K562 (cell line): ENCODE data around the gene SNRNP70. TPM values are rescaled to one million over a fixed set of nuclear protein-coding genes. Genes with fewer than 3 reads are reported as not detected.

Source experiments
- ADNP ChIP-seq: fragments of 200-800 bp; sonication (Bioruptor generic); IDR thresholded peaks from 2 replicates; pipeline ENCODE4 v1.6.1; 2016; ENCODE audit warnings: missing genetic modification characterization, missing compliant biosample characterization
- BACH1 ChIP-seq: fragments of 200-800 bp; sonication (Bioruptor generic); IDR thresholded peaks from 2 replicates; pipeline ENCODE4 v1.6.1; 2016; ENCODE audit warnings: missing genetic modification characterization, missing compliant biosample characterization
- CHD1 ChIP-seq: fragments of 200-600 bp; sonication (generic); IDR thresholded peaks from one replicate; pipeline ENCODE4 v1.6.1; 2012; ENCODE audit warnings: mild to moderate bottlenecking, moderate library complexity, low read length, inconsistent platforms
- EP300 ChIP-seq: IDR thresholded peaks from 2 replicates; pipeline ENCODE4 v1.6.1; 2012; ENCODE audit warnings: low read length, improper control_type of control experiment
- ERF ChIP-seq: fragments of 450-650 bp; formaldehyde crosslinking; IDR thresholded peaks from 2 replicates; pipeline ENCODE4 v1.4.0; 2020; ENCODE audit warnings: mild to moderate bottlenecking, mixed read lengths
- HNRNPLL ChIP-seq: fragments of 200-400 bp; formaldehyde crosslinking; IDR thresholded peaks from 2 replicates; pipeline ENCODE4 v1.6.1; 2017; ENCODE audit warnings: low read length, low read depth, mild to moderate bottlenecking; ENCODE audit not compliant: poor library complexity, severe bottlenecking
- KAT8 ChIP-seq: fragments of 450-650 bp; IDR thresholded peaks from 2 replicates; pipeline ENCODE4 v1.6.1; 2016; ENCODE audit warnings: low read depth, mild to moderate bottlenecking
- MCM3 ChIP-seq: fragments of 450-650 bp; IDR thresholded peaks from 2 replicates; pipeline ENCODE4 v1.6.1; 2016
- MIER1 ChIP-seq: fragments of 450-650 bp; IDR thresholded peaks from 2 replicates; pipeline ENCODE4 v1.6.1; 2016; ENCODE audit warnings: antibody characterized with exemption, mild to moderate bottlenecking, low read depth
- MTA2 ChIP-seq: fragments of 450-650 bp; IDR thresholded peaks from 2 replicates; pipeline ENCODE4 v1.6.1; 2016; ENCODE audit warnings: low read depth
- MYC ChIP-seq, 2 experiments: fragments of 250-450 bp in 1 of 2; sonication (Bioruptor Pico) in 1 of 2; IDR thresholded peaks; 2 replicates each; pipeline versions ENCODE4 v1.5.1 to v1.6.1; 2012 to 2021; ENCODE audit warnings: low read depth in 2 of 2, borderline replicate concordance in 1 of 2, improper control_type of control experiment in 1 of 2, low read length in 1 of 2, mild to moderate bottlenecking in 1 of 2, moderate library complexity in 1 of 2
- NONO ChIP-seq, 2 experiments: fragments of 200-400 bp in 1 of 2; fragments of 450-650 bp in 1 of 2; formaldehyde crosslinking in 1 of 2; IDR thresholded peaks; 2 replicates each; pipeline ENCODE4 v1.6.1; 2017; ENCODE audit warnings: low read depth in 2 of 2, mild to moderate bottlenecking in 2 of 2, moderate library complexity in 2 of 2, low read length in 1 of 2
- NR2C2 ChIP-seq, 2 experiments: fragments of 200-800 bp in 1 of 2; sonication (Bioruptor generic) in 1 of 2; sonication (generic) in 1 of 2; formaldehyde crosslinking in 1 of 2; IDR thresholded peaks; 2 replicates each; pipeline versions ENCODE4 v1.6.1 to v1.8.0; 2016 to 2022; ENCODE audit warnings: mild to moderate bottlenecking in 1 of 2, missing compliant biosample characterization in 1 of 2, missing genetic modification characterization in 1 of 2, missing genetic modification reagents in 1 of 2
- PYGO2 ChIP-seq: fragments of 450-650 bp; IDR thresholded peaks from 2 replicates; pipeline ENCODE4 v1.6.1; 2016; ENCODE audit warnings: mild to moderate bottlenecking, missing genetic modification characterization, moderate library complexity, missing compliant biosample characterization
- SIN3A ChIP-seq, 2 experiments: fragments of 150-350 bp in 1 of 2; IDR thresholded peaks; 2 replicates each; pipeline ENCODE4 v1.6.1; 2011 to 2016; ENCODE audit warnings: borderline replicate concordance in 2 of 2, low read depth in 2 of 2, low read length in 2 of 2, mild to moderate bottlenecking in 2 of 2, moderate library complexity in 2 of 2; ENCODE audit not compliant: control insufficient read depth in 1 of 2
- TEAD4 ChIP-seq, 2 experiments: sonication (generic) in 1 of 2; formaldehyde crosslinking in 1 of 2; IDR thresholded peaks; 2 replicates each; pipeline versions ENCODE4 v1.6.1 to v1.8.0; 2012 to 2022; ENCODE audit warnings: borderline replicate concordance in 1 of 2, inconsistent platforms in 1 of 2, low read length in 1 of 2, mild to moderate bottlenecking in 1 of 2, missing genetic modification reagents in 1 of 2
- ZFP1 ChIP-seq: fragments of 450-650 bp; formaldehyde crosslinking; IDR thresholded peaks from 2 replicates; pipeline ENCODE4 v1.4.0; 2020; ENCODE audit warnings: mild to moderate bottlenecking, mixed read lengths
- ZNF174 ChIP-seq: fragments of 250-450 bp; sonication (Bioruptor Pico); IDR thresholded peaks from 2 replicates; pipeline ENCODE4 v1.4.0; 2020; ENCODE audit warnings: mild to moderate bottlenecking
- ZNF668 ChIP-seq: fragments of 250-450 bp; sonication (Bioruptor Pico); IDR thresholded peaks from 2 replicates; pipeline ENCODE4 v1.8.0; 2022; ENCODE audit warnings: mild to moderate bottlenecking, inconsistent platforms
- ZNF780A ChIP-seq: fragments of 250-450 bp; sonication (Bioruptor Pico); IDR thresholded peaks from 2 replicates; pipeline ENCODE4 v1.5.0; 2021; ENCODE audit warnings: mild to moderate bottlenecking
- ZZZ3 ChIP-seq: fragments of 450-650 bp; IDR thresholded peaks from 2 replicates; pipeline ENCODE4 v1.6.1; 2016; ENCODE audit warnings: antibody characterized with exemption, mild to moderate bottlenecking, moderate library complexity
- polyA plus RNA-seq, 8 experiments: library from polyadenylated mRNA; depleted of rRNA in 4 of 8; stranded (reverse) in 5 of 8; unstranded in 3 of 8; fragments of >200 nt; fragmentation: Nextera tagmentation in 2 of 8; fragmentation: Illumina TruSeq in 1 of 8; extraction: Ambion mirVana in 2 of 8; extraction: Trizol in 1 of 8; gene quantifications; 2 replicates each; pipeline versions ENCODE4 v1.2.1 to v1.2.3, GENCODE V29; 2011 to 2014; ENCODE audit warnings: inconsistent platforms in 1 of 8, missing spikeins in 1 of 8
- total RNA-seq, 7 experiments: library from RNA; depleted of rRNA in 6 of 7; stranded (reverse); fragments of >200 nt in 6 of 7; fragmentation: Illumina TruSeq in 2 of 7; extraction: Trizol in 2 of 7; gene quantifications; 2 replicates each; pipeline versions ENCODE4 v1.2.1 to v1.2.3, GENCODE V29; 2011 to 2021; ENCODE audit warnings: low replicate concordance in 1 of 7
- TF ChIP-seq, protein P1 (sequence below): sonication (generic); formaldehyde crosslinking; IDR thresholded peaks from 2 replicates; pipeline ENCODE4 v1.8.1; 2023; ENCODE audit warnings: mild to moderate bottlenecking, missing genetic modification reagents
- TF ChIP-seq, protein P2 (sequence below): IDR thresholded peaks from 2 replicates; pipeline ENCODE4 v1.6.1; 2016; ENCODE audit warnings: missing genetic modification characterization, missing compliant biosample characterization
- TF ChIP-seq, protein P3 (sequence below): fragments of 450-650 bp; formaldehyde crosslinking; IDR thresholded peaks from 2 replicates; pipeline ENCODE4 v1.4.0; 2020; ENCODE audit warnings: mild to moderate bottlenecking

The SNRNP70 gene
- total and polyA plus RNA-seq, 9 of the 15 experiments (the other 6 are each of a cell fraction or from before 2014, with no cell fraction given) = 2.8 to 496 (median 136) TPM

DNA sequence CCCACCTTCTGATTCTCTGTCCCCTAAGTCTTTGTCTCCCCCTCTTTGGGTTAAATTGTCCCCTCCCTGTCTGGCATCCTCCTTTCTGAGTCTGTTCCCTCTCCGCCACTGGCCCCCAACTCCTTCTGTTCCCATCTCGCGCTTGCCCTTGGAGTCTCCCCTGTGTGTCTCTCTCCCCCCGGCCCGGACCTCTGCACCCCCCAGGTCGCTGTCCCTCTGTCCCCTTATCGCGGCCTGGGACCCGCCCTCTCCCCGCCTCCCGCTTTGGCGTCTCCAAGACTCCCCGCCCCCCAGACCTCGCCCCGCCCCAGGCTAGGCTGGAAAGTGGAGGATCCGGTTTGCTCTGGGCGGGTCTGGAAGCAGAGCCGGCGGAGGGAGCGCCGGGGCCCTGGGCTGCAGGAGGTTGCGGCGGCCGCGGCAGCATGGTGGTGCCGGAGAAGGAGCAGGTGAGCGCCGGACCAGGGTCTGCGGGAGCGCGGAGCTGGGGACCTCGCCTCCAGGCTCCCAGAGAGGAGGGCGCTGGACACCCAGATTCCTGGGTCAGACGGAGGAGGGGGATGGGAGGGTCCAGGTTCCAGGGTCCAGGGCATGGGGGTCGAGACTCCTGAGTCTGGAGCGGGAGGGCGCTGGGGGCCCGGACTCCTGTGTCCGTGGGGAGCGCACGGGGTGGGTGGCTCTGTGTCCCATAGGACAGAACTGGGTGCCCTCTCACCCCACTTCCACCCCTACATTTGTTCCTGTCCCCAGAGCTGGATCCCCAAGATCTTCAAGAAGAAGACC, 72.4 kb downstream of the SNRNP70 start, which contains the start of gene TRPM4 (continued):
- TF ChIP-seq NONO (IDR thresholded peaks at IDR 0.05; ENCODE audit: low read depth in 2 of 2, low read length in 1 of 2) (no peak), EP300 (no peak), SIN3A (IDR thresholded peaks at IDR 0.05; ENCODE audit: borderline replicate concordance in 2 of 2, control insufficient read depth in 1 of 2, low read depth in 2 of 2, low read length in 2 of 2) (0 out of 4 replicates have a peak, but pooled peaks of 1 of the 2 experiments have one; percentile 30), CHD1 (no peak), ZZZ3 (no peak), MIER1 (no peak), ZFP1 (CRISPR knock-in tag) (no peak), ZNF174 (CRISPR knock-in tag) (no peak), HNRNPLL (peak; percentile 52), MCM3 (no peak), MTA2 (peak; percentile 28; the same call in 1 of the 2 replicates), ZNF780A (CRISPR knock-in tag) (no peak), BACH1 (tag) (no peak), KAT8 (no peak), NR2C2 (CRISPR knock-in tag; IDR thresholded peaks at IDR 0.05) (no peak), NR2C2 (tag; IDR thresholded peaks at IDR 0.05) (peak; percentile 68), MYC (IDR thresholded peaks at IDR 0.05; ENCODE audit: low read depth, low read length) (peak; percentile 52), MYC (CRISPR knock-in tag; IDR thresholded peaks at IDR 0.05; ENCODE audit: borderline replicate concordance, low read depth) (no peak), PYGO2 (no peak), ZNF668 (no peak), ERF (peak; percentile 89; the same call in 1 of the 2 replicates), TEAD4 (IDR thresholded peaks at IDR 0.05; ENCODE audit: low read length) (no peak), TEAD4 (CRISPR knock-in tag; IDR thresholded peaks at IDR 0.05; ENCODE audit: borderline replicate concordance) (no peak), ADNP (tag) (no peak)
- TF ChIP-seq, protein P1, sequence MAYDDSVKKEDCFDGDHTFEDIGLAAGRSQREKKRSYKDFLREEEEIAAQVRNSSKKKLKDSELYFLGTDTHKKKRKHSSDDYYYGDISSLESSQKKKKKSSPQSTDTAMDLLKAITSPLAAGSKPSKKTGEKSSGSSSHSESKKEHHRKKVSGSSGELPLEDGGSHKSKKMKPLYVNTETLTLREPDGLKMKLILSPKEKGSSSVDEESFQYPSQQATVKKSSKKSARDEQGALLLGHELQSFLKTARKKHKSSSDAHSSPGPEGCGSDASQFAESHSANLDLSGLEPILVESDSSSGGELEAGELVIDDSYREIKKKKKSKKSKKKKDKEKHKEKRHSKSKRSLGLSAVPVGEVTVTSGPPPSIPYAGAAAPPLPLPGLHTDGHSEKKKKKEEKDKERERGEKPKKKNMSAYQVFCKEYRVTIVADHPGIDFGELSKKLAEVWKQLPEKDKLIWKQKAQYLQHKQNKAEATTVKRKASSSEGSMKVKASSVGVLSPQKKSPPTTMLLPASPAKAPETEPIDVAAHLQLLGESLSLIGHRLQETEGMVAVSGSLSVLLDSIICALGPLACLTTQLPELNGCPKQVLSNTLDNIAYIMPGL (CRISPR knock-in tag) = 0 out of 2 replicates have a peak, but pooled peaks have one; percentile 23
- TF ChIP-seq, protein P2, sequence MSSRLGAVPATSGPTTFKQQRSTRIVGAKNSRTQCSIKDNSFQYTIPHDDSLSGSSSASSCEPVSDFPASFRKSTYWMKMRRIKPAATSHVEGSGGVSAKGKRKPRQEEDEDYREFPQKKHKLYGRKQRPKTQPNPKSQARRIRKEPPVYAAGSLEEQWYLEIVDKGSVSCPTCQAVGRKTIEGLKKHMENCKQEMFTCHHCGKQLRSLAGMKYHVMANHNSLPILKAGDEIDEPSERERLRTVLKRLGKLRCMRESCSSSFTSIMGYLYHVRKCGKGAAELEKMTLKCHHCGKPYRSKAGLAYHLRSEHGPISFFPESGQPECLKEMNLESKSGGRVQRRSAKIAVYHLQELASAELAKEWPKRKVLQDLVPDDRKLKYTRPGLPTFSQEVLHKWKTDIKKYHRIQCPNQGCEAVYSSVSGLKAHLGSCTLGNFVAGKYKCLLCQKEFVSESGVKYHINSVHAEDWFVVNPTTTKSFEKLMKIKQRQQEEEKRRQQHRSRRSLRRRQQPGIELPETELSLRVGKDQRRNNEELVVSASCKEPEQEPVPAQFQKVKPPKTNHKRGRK (tag) = no peak
- TF ChIP-seq, protein P3, sequence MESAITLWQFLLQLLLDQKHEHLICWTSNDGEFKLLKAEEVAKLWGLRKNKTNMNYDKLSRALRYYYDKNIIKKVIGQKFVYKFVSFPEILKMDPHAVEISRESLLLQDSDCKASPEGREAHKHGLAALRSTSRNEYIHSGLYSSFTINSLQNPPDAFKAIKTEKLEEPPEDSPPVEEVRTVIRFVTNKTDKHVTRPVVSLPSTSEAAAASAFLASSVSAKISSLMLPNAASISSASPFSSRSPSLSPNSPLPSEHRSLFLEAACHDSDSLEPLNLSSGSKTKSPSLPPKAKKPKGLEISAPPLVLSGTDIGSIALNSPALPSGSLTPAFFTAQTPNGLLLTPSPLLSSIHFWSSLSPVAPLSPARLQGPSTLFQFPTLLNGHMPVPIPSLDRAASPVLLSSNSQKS = no peak
